Measurements from ENCODE around the gene ENOX2. TPM values are rescaled to one million over a fixed set of nuclear protein-coding genes. Genes with fewer than 3 reads are reported as not detected.

ENOX2 gene, protein sequence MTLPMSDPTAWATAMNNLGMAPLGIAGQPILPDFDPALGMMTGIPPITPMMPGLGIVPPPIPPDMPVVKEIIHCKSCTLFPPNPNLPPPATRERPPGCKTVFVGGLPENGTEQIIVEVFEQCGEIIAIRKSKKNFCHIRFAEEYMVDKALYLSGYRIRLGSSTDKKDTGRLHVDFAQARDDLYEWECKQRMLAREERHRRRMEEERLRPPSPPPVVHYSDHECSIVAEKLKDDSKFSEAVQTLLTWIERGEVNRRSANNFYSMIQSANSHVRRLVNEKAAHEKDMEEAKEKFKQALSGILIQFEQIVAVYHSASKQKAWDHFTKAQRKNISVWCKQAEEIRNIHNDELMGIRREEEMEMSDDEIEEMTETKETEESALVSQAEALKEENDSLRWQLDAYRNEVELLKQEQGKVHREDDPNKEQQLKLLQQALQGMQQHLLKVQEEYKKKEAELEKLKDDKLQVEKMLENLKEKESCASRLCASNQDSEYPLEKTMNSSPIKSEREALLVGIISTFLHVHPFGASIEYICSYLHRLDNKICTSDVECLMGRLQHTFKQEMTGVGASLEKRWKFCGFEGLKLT
- total RNA-seq, result 10.1 and 15.8 TPM in 2 replicates

DNA sequence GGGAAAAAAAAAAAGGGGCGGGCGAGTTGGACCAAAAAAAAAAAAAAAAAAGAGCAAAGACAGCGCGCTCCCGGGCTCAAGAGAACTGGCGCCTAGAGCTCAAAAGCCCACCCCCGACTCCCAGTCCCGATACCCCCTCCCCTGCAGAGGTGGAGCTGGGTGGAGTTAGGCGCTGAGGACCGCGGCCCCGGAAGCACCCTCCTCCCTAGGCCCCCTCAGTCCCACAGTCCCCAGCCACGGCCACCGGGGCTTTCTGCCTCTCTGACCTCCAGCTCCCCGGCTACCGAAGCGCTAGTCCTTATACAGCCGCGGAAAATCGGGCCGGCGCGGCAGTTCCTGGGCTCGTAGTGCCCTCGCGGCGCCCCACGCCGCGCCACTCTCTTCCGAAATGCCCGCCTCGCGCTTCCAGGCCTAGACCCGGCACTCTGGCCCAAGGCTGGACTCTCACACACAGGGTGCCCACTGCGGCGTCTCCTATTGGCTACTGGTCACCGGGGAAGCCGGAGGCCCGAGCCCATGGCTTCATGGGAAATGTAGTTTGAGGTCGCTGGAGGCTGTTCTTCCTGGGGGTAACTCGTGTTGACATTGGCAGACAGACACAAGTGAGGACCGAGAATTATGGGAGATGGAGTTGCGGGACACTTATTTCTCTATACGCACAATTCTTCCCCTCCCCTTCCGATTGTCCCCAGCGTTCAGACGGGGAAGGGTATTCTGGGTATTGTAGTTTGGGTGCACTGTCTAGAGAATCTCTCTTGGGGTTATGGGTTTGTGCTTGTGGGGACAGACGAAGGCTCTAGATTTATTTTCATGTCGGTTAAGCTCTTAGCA, at the start of gene ENOX2:
ENOX2 (minus strand) TSS at position 427 of the 831 bp plus-strand sequence. CDS start 199,993 bp downstream, outside the sequence.

Other genes with a start within 250 kb of the ENOX2 start
- not detected in 2 replicates for gene ARHGAP36, start 155.1 kb upstream of the ENOX2 start, total RNA-seq

Measured in tracheal epithelial cell (primary cell).